GM10248 (cell line): ENCODE data around the gene BPGM.

Experiments
- CTCF ChIA-PET: fragments of 300-600 bp; sonication (Branson Sonifier 250); formaldehyde crosslinking; extraction: SDS; loops from one replicate; lab custom pipeline; 2021; ENCODE audit warnings: antibody characterized with exemption; lab: Yijun Ruan, JAX
- POLR2A ChIA-PET: fragments of 350-650 bp; sonication (Branson Sonifier 250); formaldehyde crosslinking; extraction: SDS; loops from one replicate; lab custom pipeline; 2020; ENCODE audit warnings: antibody characterized with exemption; lab: Yijun Ruan, JAX
- DNase-seq: peaks from one replicate; pipeline ENCODE4 v3.0.0; 2012; ENCODE audit errors: extremely low spot score
- CTCF ChIP-seq: IDR thresholded peaks from 2 replicates; pipeline ENCODE4 v1.5.1; 2012; ENCODE audit warnings: mild to moderate bottlenecking, low read depth; ENCODE audit errors: extremely low read depth, missing control alignments, control extremely low read depth

BPGM gene

GRCh38 chr7:134701272-134701671, 54.6 kb downstream of the BPGM start:
- ChIA-PET CTCF (interaction anchor here (0.6 to 4.0 kb wide), 15 partner anchors 9 to 573 kb away, joined by 3 to 21 read pairs (median 4); no protein-coding TSS in a partner anchor), POLR2A (no interaction called here)
- DNase-seq = peak; percentile 29
- peak; percentile 45 for TF ChIP-seq CTCF

- POLR2A ChIA-PET = no interaction called here
- no peak for TF ChIP-seq CTCF
- CTCF ChIA-PET = interaction anchor here (1.0 to 4.0 kb wide), 11 partner anchors 12 to 241 kb away, joined by 3 to 21 read pairs (median 3); no protein-coding TSS in a partner anchor
- no peak for DNase-seq
Observed at GRCh38 chr7:134702366-134703240, 56.0 kb downstream of the BPGM start.

- POLR2A ChIA-PET = no interaction called here
- TF ChIP-seq CTCF = no peak
- DNase-seq = no peak
- CTCF ChIA-PET = interaction anchor here (1.1 to 4.0 kb wide), 5 partner anchors 13 to 72 kb away, joined by 3 to 21 read pairs (median 4); no protein-coding TSS in a partner anchor
Observed at GRCh38 chr7:134703241-134703594, 56.6 kb downstream of the BPGM start.

GRCh38 chr7:134703782-134704181, 57.1 kb downstream of the BPGM start:
- POLR2A ChIA-PET = no interaction called here
- no peak for DNase-seq
- no peak for TF ChIP-seq CTCF
- CTCF ChIA-PET = interaction anchor here (1.3 to 4.0 kb wide), 5 partner anchors 14 to 73 kb away, joined by 3 to 21 read pairs (median 5); no protein-coding TSS in a partner anchor

- ChIA-PET POLR2A (no interaction called here), CTCF (interaction anchor here (1.3 kb wide), 1 partner anchor 20 kb away, joined by 5 read pairs; no protein-coding TSS in a partner anchor)
- no peak for TF ChIP-seq CTCF
- DNase-seq = no peak
Observed at GRCh38 chr7:134704827-134705226, 58.2 kb downstream of the BPGM start.

GRCh38 chr7:134705716-134706115, 59.1 kb downstream of the BPGM start:
- no peak for TF ChIP-seq CTCF
- ChIA-PET CTCF (interaction anchor here (1.0 to 1.4 kb wide), 2 partner anchors 12 to 19 kb away, joined by 3 to 4 read pairs; no protein-coding TSS in a partner anchor), POLR2A (no interaction called here)
- no peak for DNase-seq
